ENCODE data around the gene MAPK10.
A peak's percentile ranks its signal among the peaks of the same experiment; 100 is the strongest.

MAPK10 gene

GRCh38 chr4:86359944-86360478 lies at the start of gene MAPK10:
Gene MAPK10 (minus strand): TSS chr4:86360053.
- DNase-seq (ENCODE audit: low read depth) = peak; percentile 13

DNA sequence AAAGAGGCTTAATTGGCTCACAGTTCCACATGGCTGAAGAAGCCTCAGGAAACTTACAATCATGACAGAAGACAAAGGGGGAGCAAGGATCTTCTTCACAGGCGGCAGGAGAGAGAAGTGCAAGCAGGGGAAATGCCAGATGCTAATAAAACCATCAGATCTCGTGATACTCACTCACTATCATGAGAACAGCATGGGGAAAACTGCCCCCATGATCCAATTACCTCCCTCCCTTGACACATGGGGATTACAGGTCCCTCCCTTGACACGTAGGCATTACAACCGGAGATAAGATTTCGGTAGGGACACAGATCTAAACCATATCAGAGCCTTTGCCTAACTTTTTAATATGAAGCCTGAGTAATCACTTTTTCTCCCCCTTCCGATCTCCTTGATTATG lies 43.7 kb upstream of the MAPK10 start:
- DNase-seq (ENCODE audit: low read depth) = no peak

GRCh38 chr4:86401826-86402225 lies 42.0 kb upstream of the MAPK10 start:
- no peak for DNase-seq (ENCODE audit: low read depth)

- no peak for DNase-seq (ENCODE audit: low read depth)
Measured at GRCh38 chr4:86400216-86400615, 40.4 kb upstream of the MAPK10 start.

DNA sequence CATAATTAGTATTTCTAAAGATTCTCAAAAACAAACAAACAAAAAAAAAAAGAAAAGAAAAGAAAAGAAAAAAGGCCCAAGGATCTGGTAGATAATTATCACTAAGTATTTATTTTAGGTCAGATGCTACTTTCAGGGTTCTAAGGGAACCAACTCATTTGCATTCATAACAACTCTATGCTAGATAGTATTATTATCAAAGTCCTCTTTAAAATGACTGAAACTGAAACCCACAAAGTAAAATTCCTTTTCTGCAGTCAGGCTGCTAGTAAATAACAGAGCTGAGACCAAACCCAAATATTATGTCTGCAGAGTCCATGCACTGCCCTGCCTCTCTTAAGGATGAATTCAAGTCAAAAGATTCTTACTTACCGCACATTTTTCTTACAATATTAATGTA lies 38.3 kb upstream of the MAPK10 start:
- DNase-seq (ENCODE audit: low read depth) = no peak

DNA sequence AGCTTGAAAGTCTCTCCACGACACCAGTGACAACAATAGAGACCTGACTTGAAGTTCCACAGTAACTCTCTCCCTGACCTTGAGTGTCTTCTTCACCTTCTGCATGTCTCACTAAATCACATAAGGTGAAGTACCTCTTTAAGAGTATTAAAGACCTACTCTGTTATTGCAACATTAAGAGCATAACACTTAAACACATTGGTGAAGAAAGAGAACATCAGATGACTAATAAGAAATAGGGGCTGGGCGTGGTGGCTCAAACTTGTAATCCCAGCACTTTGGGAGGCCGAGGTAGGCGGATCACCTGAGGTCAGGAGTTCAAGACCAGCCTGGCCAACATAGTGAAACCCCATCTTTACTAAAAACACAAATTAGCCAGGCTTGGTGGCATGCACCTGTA lies 33.9 kb upstream of the MAPK10 start:
- no peak for DNase-seq (ENCODE audit: low read depth)

DNA sequence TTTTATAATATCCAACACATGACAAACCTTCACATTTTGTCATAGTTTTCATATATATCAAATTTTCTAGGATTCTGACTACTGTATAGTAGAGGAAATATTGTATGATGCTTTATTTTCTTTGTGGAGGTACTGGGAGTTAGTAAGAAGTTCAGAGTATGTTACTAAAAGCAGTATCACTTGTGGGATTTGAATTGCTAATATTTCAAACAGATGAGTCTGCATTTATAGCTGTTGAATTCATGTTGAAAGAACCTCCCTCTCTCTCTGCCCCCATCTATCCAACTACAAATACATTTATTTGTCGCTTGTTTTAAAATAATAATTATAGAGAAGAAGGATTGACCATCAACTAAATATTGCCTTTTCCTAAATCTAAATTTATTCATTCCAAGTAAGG lies 29.8 kb upstream of the MAPK10 start:
- no peak for DNase-seq (ENCODE audit: low read depth)

DNA sequence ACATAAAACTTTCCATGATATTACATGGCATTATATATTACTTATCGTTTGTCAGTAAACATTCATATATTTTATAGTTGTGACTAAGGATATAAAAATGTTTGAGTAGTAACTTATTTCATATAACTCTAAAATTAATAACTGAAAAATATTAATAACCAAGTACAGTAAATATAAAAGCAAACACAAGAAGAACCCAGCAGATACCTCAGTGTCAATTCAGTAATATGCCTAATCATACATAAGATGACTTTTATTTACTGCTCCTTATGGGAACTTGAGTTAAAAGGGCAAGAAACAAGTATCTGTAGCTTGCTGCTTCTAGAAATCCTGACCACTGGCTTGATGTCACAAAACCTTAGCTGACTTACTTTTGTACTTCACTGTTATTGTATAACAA lies 28.4 kb upstream of the MAPK10 start:
- no peak for DNase-seq (ENCODE audit: low read depth)

DNA sequence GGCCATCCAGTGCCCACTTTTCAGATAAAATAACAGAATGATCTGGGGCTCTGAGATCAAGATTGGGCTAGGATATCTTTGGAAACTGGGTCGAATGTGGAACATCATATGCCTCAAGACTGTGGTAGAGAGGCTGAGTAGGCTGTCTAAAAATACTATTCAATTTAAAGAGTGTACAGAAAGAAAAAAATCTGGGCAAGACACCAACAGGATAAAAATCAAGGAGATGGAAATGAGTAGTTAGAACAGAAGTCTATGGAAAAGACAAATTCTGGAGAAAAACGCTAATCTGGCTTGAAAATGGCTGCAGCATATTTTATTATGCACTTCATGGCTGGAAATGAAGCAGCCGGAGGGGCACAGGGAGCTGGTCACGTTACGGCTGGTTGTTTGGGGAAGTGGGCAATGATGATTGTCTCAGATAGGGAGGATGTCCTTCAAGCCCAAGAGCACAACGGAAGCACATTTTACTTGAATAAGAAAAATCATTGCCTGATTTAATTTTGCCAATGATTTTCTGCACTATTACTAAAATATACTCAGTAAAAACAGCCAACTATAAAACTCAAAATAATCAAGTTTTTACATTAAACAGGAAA lies 27.1 kb upstream of the MAPK10 start:
- DNase-seq (ENCODE audit: low read depth) = no peak

GRCh38 chr4:86386201-86386600 lies 26.3 kb upstream of the MAPK10 start:
- DNase-seq (ENCODE audit: low read depth) = no peak

DNA sequence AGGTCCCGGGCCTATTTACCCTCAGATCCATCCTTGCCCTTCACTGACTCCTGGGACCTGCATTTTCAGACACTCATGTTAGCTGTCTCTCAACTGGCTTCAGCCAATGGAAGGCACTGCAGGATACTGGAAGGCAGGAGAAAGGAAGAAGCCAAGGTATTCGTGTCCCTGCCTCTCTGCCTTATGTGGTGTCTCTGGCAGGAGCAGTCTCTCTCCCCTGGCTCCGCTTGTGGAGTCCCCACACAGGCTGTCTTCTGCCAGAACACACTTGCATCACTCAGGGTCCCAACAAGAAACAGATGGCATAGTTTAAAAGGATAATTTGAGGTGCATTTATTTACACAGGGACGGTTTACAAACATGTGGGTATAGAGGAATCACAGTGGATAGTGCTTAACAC lies 21.6 kb upstream of the MAPK10 start:
- DNase-seq (ENCODE audit: low read depth) = no peak

DNA sequence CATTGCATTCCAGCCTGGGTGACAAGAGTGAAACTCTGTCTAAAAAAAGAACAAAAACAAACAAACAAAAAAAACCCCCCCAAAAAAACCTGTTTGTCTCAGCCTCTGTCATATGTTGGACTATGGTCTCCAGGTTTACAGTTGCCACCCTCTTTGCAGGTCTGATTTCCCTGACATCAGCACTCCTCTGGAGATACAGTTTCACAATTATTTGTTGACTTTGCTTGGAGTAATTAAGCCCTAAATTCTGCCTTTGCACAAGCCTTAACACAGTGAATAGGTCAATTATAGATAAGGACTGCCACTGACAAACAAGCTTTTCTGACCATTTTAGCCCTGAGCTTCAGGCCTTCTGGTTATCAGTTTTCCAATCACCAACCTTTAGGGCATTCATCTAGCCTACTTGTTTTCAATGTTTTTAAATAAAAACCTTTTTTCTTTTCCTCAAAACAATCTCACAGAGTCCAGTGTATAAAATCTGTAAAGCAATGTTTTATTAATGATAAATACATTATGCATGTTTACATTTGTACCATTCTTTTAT lies 20.4 kb upstream of the MAPK10 start:
- DNase-seq (ENCODE audit: low read depth) = no peak

DNA sequence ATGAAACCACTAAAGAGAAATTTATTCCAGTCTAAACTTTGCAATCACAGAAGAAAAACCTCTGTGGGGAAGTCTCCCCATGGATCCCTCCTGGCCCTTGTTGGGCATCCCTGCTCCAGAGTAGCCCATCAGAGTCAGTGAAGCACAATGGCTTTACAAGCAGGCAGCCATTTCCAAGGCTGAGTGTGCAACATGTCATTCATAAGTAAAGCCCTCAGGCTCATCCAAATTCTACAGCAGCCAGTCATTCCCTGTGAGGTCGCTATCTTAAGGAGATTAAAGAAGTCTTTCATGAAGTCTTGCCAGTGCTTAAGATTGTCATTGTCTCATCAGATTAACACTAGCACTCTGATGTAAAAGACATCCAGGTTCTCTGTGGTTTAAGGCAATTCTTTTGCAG lies 17.0 kb upstream of the MAPK10 start:
- no peak for DNase-seq (ENCODE audit: low read depth)

DNA sequence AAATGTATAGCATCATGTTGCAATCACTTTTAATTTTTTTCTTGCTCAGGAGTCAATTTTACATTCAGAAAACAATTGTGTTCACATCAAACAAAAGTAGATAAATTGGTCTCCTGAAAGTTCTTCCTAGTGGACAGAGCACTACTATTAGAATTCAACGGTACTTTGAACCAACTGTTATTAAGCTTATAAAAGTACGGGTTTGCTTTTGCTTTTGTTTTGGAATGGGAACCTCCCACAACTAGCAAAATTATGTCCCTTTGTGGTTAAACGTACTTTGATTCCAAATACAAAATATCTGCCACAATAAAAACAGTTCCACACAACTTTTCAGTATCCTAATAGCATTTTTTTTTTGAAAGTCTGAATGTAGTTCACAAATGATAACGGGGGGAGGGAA lies 8.6 kb upstream of the MAPK10 start:
- DNase-seq (ENCODE audit: low read depth) = no peak

DNA sequence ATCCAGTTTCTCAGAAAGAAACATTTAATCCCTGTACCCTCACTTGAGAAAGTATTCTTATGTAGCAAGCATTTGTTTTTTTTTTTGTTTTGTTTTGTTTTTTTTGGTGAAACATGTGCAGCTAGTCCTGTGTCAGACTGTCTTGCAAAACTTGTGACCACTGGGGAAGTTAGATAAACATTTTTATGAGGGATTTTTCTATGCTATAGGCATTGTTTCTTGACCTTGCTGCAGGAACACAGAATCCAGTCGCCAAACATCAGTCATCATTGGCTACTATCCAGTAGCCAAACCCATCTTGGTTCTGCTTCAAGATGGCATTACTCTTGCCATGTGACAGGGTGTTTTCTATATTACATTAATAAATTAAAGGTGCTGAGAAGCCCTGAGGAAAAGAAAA lies 7.7 kb upstream of the MAPK10 start:
- no peak for DNase-seq (ENCODE audit: low read depth)

- no peak for DNase-seq (ENCODE audit: low read depth)
Measured at GRCh38 chr4:86366920-86367319, 7.1 kb upstream of the MAPK10 start.

GRCh38 chr4:86362510-86362909 lies 2.7 kb upstream of the MAPK10 start:
- DNase-seq (ENCODE audit: low read depth) = no peak

DNA sequence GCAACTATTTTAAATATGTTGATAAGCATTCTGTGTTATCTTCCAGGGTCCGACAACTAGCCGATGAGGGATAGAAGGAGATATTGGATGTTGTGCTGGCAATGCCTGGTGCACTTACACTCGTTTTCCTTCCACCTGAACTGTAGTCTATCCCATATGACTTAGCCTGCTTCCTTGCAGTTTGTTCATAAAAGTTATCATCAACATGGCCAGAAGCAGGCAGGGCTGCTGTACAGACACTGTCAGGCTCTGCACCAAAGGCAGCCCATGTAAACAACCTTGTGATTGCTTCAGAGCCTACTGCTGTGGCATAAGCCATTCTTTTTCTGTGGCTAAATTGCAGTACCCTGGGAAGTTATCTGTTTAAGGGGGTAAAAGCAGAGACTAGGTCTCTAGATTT lies 1.6 kb downstream of the MAPK10 start:
- DNase-seq (ENCODE audit: low read depth) = no peak

DNA sequence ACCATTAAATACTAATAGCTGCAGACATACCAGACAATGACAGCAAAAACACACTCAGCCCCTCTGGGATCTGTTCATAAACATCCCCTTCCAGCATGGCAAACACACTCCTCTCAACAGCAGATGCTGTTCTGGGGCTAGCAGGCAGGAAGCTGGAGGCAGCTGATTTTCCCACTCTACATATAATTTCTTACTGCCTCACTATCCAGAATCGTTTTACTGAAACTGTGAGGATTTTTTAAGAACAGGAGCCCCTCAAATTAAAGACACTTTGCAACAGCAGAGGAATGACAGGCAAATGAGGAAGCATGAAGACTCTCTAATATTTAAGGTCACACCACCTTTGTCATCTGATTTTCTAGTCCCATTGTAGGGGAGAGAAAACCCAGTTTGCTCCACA lies 2.2 kb downstream of the MAPK10 start:
- DNase-seq (ENCODE audit: low read depth) = no peak

DNA sequence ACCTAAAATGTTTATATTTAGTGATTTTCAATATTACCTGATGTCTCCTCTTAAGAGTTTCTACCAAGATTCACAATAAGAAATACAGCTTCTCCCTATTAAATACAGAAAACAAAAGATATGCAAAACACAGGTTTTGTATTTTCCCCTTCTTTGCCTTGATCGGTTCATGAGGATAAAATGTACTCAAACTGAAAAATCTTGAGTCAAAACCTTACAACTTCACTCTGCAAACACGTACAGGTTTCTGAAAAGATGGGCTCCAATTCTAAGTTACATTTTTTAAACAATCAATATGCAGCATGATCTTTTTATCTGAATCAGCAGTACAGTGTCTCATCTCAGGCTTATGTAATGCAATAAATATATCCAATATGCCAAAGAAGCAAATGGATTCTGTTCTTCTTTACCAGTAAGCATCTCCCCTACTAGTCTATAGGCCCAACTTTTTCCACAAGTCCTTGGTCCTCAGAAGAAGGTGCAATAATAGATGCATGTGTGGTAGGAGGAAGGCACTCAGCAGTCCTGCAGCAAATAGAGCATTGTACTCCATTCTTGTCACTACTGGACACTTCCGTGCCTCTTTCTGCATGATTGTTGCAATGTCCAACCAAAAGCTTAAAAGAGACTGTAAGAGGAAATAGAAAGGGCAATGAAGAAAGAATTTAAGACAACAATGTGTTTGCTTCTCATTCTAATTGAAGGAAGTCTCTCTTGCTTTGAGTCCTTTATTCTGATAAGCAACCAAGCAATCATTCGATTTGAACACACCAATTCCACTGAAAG lies 3.2 kb downstream of the MAPK10 start:
- DNase-seq (ENCODE audit: low read depth) = no peak

DNA sequence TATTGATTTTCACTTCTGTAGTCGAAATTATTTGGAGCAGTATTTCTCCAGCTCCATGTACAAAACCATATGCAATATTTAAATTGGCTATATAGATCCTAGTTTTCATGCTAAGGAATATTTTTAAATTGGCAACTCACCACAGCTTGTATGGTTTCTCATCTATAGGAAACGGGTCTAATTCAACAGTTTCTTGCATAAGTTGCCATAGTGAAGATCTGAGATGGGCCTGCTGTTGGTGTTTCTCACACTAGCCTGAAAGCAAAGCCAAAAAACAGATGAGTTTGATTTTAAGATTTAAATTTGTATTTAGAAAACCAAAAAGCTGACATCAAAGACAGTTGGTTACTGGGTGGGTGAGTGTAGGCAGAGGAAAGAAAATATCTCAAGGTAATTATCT lies 5.5 kb downstream of the MAPK10 start:
- DNase-seq (ENCODE audit: low read depth) = no peak

GRCh38 chr4:86346320-86346719 lies 13.5 kb downstream of the MAPK10 start:
- no peak for DNase-seq (ENCODE audit: low read depth)

- no peak for DNase-seq (ENCODE audit: low read depth)
Measured at GRCh38 chr4:86344127-86344526, 15.7 kb downstream of the MAPK10 start.

- DNase-seq (ENCODE audit: low read depth) = no peak
Measured at GRCh38 chr4:86338989-86339388, 20.9 kb downstream of the MAPK10 start.
